Kidney epithelial cell (primary cell): Measurements from ENCODE around the gene OTUD4. TPM values are rescaled to one million over a fixed set of nuclear protein-coding genes. Genes with fewer than 3 reads are reported as not detected.

ENCODE experiments used
- DNase-seq: peaks from one replicate; pipeline ENCODE4 v3.0.0-alpha.2; 2010; ENCODE audit warnings: low read depth
- H3K27me3 ChIP-seq: 2 replicates; pipeline ENCODE4 v1.6.0; 2011; ENCODE audit warnings: low read length; ENCODE audit not compliant: control insufficient read depth, insufficient read depth
- H3K36me3 ChIP-seq: 2 replicates; pipeline ENCODE4 v1.5.1; 2011; ENCODE audit warnings: low read length; ENCODE audit not compliant: control insufficient read depth, insufficient read depth
- H3K4me3 ChIP-seq: 2 replicates; pipeline ENCODE4 v1.5.1; 2011; ENCODE audit warnings: low read depth, mild to moderate bottlenecking, control low read depth, low read length
- CTCF ChIP-seq: IDR thresholded peaks from 2 replicates; pipeline ENCODE4 v1.5.1; 2011; ENCODE audit warnings: mild to moderate bottlenecking, moderate library complexity, low read length, control low read depth, inconsistent platforms; ENCODE audit not compliant: insufficient read depth, poor library complexity, severe bottlenecking
- total RNA-seq: library from RNA; depleted of rRNA; stranded (reverse); fragments of >200 nt; gene quantifications from 2 replicates; pipeline ENCODE4 v1.2.3, GENCODE V29; 2015

The OTUD4 gene
- total RNA-seq, 1 donor from 2014 or later: 33.7 TPM

GRCh38 chr4:145101091-145101490, 79.3 kb downstream of the OTUD4 start:
- Histone ChIP-seq H3K36me3 (no peaks in the 10 kb centered on the region), H3K27me3 (no peaks in the 10 kb centered on the region), H3K4me3 (no peak overlapping the region)
- TF ChIP-seq CTCF: no peak
- no peak for DNase-seq

- H3K27me3 ChIP-seq: no peaks in the 10 kb centered on the region
- no peak for TF ChIP-seq CTCF
- DNase-seq: no peak
Observed at GRCh38 chr4:145099653-145100052, 80.7 kb downstream of the OTUD4 start.

DNA sequence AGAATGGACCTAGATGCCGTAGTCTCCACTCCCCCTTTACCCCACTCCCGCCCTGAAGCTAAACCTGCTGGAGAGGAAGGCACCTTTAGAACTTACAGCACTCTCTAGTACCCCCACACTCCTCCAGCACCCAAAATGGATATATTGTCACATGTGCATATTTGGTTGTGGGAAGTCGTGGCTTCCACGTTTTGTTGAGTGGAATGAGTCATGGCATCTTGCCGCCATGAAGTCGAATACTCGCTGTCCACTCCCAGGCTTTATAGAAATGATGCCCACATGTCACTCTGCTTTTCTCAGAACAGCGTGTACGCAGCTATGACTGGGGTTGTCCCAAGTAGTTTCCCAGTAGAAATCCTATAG, 81.7 kb downstream of the OTUD4 start:
- TF ChIP-seq CTCF: no peak
- Histone ChIP-seq H3K4me3 (peak overlapping the region; percentile 93), H3K36me3 (no peaks in the 10 kb centered on the region), H3K27me3 (no peaks in the 10 kb centered on the region)
- DNase-seq: peak; percentile 26

More at GRCh38 chr4:145099653-145100052, 80.7 kb downstream of the OTUD4 start:
- H3K4me3 ChIP-seq: peak overlapping the region; percentile 93
- H3K36me3 ChIP-seq: no peaks in the 10 kb centered on the region

- Histone ChIP-seq H3K4me3 (peak within 1 kb of the TSS; percentile 93), H3K27me3 (no peaks in the 10 kb centered on the region), H3K36me3 (no peaks in the 10 kb centered on the region)
- peak; percentile 33 for TF ChIP-seq CTCF
- peak; percentile 91 for DNase-seq
Observed at GRCh38 chr4:145097821-145098674, 82.3 kb downstream of the OTUD4 start, which contains the start of the genes ABCE1 and ANAPC10. Gene ABCE1, plus strand, starts transcription at chr4:145098311. Its CDS starts 6,102 bp downstream, at chr4:145104413. Gene ANAPC10, minus strand, starts transcription at chr4:145098196. Its CDS starts 2,097 bp downstream, at chr4:145096099.

DNA sequence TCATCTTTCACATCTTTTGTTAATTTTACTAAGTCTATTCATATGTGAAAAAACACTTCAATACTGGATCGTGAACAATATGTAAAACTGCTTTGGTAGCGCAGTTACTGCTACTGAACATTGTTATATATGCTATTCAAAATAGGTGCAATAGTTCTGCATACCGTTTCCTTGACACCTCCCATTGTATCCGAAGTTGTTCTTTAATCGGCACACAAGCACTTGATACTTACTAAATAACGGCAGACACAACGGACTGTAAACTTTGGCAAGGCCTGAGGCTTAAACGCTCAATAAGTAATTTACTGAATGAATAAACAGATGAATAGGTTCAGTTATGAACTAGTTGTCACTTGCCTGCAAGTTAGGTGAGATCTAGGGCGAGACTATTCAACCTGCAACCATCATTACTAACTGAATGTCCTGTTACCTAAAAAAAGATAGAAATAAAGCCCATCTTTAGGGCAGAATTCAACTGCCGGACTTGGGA, 83.0 kb downstream of the OTUD4 start:
- H3K36me3 ChIP-seq: no peaks in the 10 kb centered on the region
- peak overlapping the region; percentile 93 for H3K4me3 ChIP-seq
- TF ChIP-seq CTCF: no peak
- DNase-seq: no peak
- no peaks in the 10 kb centered on the region for H3K27me3 ChIP-seq

DNA sequence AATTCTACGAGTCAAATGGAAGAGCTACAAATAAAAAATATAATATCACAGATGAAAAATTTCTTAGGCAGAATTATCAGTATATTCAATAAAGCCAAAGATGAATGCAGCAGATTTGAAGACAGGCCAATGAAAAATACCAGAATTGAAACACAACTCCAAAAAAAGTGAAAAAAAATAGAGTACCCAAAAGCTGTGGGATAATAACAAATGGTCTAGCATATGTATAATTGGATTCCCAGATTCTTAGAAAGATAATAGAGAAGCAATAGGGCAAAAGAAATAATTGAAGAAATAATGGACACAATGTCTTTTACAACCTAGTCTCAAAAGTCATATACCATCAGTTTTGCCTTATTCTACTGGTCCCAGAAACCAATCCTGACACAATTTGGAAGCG, 86.8 kb downstream of the OTUD4 start:
- TF ChIP-seq CTCF: no peak
- peaks cover 2% of the 10 kb centered on the region for H3K36me3 ChIP-seq

More for the DNA sequence above, 86.8 kb downstream of the OTUD4 start:
- DNase-seq: no peak
- H3K27me3 ChIP-seq: no peaks in the 10 kb centered on the region
- H3K4me3 ChIP-seq: no peak overlapping the region
